NCI-H146 treated with DMSO at 0.1 percent for 48 hours (cell line): Measurements from ENCODE around the gene NYAP1.
"Not testable (repeated sequence)": the region's sequence is repeated elsewhere in the genome, so short reads cannot be mapped to it uniquely, and the experiment has no call there.

Source experiments
- DNase-seq: peaks from one replicate; lab custom pipeline; 2025; ENCODE audit not compliant: unreplicated experiment; lab: John Stamatoyannopoulos, UW

The NYAP1 gene

DNA sequence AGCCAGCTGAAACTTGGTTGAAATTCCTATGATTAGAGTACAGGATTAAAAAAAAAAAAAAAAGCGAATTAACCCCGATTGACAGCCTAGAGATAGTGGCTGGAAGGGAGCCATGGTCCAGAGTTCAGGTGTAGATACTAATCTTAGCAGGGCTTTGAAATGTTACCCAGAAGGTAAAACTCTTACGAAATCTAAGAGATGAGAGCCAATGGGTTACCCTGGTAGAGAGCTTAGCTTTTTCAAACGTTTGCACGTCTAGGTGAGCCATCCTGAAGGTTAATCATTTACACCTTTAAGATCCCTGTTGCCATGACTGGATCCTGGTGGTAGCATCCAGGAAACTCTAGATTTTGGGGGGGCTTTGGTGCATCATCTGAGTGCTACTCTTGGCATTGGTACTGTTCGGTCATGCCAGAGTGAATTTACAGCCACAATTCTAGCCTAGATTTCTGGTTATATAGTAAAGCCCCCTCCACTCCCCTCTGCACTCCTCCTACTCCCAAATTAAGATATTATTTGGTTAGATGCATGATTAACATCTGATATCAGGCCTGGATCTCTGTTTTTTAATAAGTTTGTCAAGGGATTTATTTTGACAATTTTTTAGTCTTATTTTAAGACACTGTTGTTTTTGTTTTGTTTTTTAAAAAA, 56.5 kb downstream of the NYAP1 start:
- no peak for DNase-seq

DNA sequence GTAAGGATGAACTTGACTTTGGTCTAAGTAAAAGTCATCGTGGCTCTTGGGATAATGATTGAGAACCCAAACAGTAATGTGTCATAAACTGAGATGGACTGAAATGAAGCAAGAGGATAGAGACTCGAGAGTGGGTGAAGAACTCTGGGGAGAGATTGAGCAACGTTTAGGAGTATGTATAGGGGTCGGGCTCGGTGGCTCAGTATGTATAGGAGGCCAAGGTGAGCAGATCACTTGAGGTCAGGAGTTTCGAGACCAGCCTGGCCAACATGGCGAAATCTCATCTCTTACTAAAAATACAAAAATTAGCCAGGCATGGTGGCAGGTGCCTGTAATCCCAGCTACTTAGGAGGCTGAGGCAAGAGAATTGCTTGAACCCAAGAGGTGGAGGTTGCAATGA, 57.6 kb downstream of the NYAP1 start:
- DNase-seq, result not testable (repeated sequence)

DNA sequence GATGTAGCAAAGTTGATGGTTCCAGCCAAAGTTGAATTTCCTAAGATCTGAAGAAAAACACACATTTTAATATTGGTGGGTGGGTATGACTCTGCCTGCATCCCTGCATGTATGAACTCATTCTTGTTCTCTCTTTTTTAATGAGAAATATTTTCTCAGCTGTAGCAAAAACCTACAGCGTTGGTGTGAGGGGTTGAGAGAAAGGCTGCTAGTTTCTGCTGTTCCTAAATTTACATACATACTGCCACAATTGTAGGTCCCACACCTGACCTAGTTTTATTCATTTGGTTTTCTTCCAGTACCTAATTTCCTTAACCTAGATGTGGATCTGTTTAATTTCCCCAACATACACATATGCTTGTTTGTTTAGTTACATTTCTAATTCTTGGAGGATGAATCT, 59.9 kb downstream of the NYAP1 start:
- DNase-seq, result no peak

DNA sequence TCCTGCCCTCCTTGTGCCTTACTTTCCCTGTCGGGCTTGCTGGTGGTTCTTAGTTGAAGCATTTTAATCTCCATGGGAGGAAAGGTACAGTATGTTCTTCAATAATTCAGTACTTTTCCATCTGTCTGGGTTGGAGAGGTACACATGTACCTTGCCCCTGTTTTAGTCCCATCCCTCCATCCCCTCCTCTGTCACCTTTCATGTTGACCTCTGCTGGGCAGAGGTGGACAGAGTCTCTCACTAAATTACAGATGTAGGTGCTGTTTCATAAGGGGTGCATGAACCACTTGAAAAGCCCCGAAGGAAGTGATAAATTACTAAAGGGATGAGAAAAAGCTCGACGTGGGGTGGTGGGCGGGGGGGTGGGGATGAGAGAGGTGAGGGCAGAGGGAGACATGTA, 60.7 kb downstream of the NYAP1 start:
- no peak for DNase-seq
